ENCODE results near the gene MACROD1. TPM values are rescaled to one million over a fixed set of nuclear protein-coding genes. Genes with fewer than 3 reads are reported as not detected.

Gene MACROD1
- total RNA-seq, 4 donors from 2014 or later: 10.4 to 31.5 (median 19.5) TPM

GRCh38 chr11:64208796-64209562, 43.1 kb upstream of the MACROD1 start:
- intact Hi-C loops (cut with DNase I): no loop called here
- Histone ChIP-seq H3K9me3 (no peaks in the 10 kb centered on the region), H3K27ac (peak overlapping the region; percentile 76 to 89 (median 82)), H3K36me3 (peaks cover 0 to 53% (median 3%) of the 10 kb centered on the region in 3 donors), H3K27me3 (no peaks in the 10 kb centered on the region), H3K4me3 (no peak overlapping the region), H3K4me1 (peaks cover 4 to 50% (median 8%) of the 10 kb centered on the region in 3 donors)
- 78 to 82% methylated on average over 15 to 18 of the region's 18 CpGs for WGBS, 2 donors
- TF ChIP-seq POLR2A (IDR thresholded peaks at IDR 0.05): no peak
- TF ChIP-seq, protein P1, sequence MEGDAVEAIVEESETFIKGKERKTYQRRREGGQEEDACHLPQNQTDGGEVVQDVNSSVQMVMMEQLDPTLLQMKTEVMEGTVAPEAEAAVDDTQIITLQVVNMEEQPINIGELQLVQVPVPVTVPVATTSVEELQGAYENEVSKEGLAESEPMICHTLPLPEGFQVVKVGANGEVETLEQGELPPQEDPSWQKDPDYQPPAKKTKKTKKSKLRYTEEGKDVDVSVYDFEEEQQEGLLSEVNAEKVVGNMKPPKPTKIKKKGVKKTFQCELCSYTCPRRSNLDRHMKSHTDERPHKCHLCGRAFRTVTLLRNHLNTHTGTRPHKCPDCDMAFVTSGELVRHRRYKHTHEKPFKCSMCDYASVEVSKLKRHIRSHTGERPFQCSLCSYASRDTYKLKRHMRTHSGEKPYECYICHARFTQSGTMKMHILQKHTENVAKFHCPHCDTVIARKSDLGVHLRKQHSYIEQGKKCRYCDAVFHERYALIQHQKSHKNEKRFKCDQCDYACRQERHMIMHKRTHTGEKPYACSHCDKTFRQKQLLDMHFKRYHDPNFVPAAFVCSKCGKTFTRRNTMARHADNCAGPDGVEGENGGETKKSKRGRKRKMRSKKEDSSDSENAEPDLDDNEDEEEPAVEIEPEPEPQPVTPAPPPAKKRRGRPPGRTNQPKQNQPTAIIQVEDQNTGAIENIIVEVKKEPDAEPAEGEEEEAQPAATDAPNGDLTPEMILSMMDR (IDR thresholded peaks at IDR 0.05): no peak
- no peak for DNase-seq

GRCh38 chr11:64208086-64208795, 42.3 kb upstream of the MACROD1 start:
- Histone ChIP-seq H3K36me3 (peaks cover 6 to 60% (median 10%) of the 10 kb centered on the region in 3 donors), H3K27me3 (no peaks in the 10 kb centered on the region), H3K4me3 (peak overlapping the region in 3 of 4 donors; percentile 39 to 64 (median 46)), H3K27ac (peak overlapping the region; percentile 76 to 89 (median 82)), H3K9me3 (no peaks in the 10 kb centered on the region), H3K4me1 (peaks cover 4 to 52% (median 8%) of the 10 kb centered on the region in 3 donors)
- 77 to 80% methylated on average over 6 to 9 of the region's 23 CpGs for WGBS, 2 donors
- TF ChIP-seq POLR2A (IDR thresholded peaks at IDR 0.05): no peak
- TF ChIP-seq, protein P1 (IDR thresholded peaks at IDR 0.05): no peak
- DNase-seq: no peak
- intact Hi-C loops (cut with DNase I): no loop called here

DNA sequence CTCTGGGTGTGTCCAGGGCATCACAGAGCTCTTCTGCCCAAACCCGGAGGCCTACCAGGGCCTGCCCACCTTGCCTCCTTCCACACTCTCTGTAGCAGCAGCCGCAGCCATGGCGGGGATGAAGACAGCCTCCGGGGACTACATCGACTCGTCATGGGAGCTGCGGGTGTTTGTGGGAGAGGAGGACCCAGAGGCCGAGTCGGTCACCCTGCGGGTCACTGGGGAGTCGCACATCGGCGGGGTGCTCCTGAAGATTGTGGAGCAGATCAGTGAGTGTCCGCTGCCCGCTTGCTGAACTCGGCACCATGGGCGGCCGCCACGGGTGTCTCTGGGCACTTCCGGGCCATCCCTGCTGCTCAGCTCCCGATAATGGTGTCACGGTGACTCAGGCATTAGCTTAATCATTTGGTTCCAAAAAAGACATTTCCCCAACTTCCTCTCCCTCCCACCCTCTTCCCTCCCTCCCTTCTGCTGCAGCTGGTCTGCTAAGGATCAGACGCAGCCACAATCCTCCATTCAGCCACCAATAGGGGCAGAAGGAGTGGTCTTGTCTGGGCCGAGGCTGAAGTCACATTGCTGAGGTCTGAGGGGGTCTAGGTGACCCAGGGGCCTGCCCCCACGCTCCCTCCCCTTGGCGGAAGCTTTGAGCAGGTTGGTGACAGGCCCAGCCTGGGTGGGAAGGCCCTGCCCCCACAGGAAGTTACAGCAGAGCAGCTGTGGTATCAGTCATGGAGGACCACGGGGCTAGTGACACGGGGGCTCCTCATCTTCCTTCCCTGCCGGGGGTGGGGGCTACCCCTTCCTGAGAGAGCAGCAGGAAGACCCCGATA, 41.6 kb upstream of the MACROD1 start:
- WGBS, 2 donors: 52 to 77% methylated on average over 12 to 15 of the region's 30 CpGs
- Histone ChIP-seq H3K27ac (peak overlapping the region; percentile 76 to 89 (median 82)), H3K4me1 (peaks cover 4 to 52% (median 8%) of the 10 kb centered on the region in 3 donors), H3K36me3 (peaks cover 13 to 68% (median 18%) of the 10 kb centered on the region in 3 donors), H3K4me3 (peak overlapping the region; percentile 29 to 64 (median 42)), H3K27me3 (no peaks in the 10 kb centered on the region), H3K9me3 (no peaks in the 10 kb centered on the region)
- no peak for DNase-seq
- TF ChIP-seq POLR2A (IDR thresholded peaks at IDR 0.05): peak in 2 of 4 donors; percentile 20 to 25
- TF ChIP-seq, protein P1 (IDR thresholded peaks at IDR 0.05): no peak
- intact Hi-C loops (cut with DNase I): no loop called here

GRCh38 chr11:64206457-64207255, 40.7 kb upstream of the MACROD1 start, which contains the start of gene FERMT3:
Gene FERMT3 (plus strand): TSS chr11:64206721. CDS start chr11:64207365, 644 bp downstream.
- peak in 1 of 4 donors; percentile 55 for TF ChIP-seq POLR2A (IDR thresholded peaks at IDR 0.05)
- TF ChIP-seq, protein P1 (IDR thresholded peaks at IDR 0.05): peak in 1 of 6 experiments; percentile 7
- peak within 1 kb of the TSS; percentile 76 to 89 (median 82) for H3K27ac ChIP-seq
- DNase-seq: no peak
- 42% methylated on average over 7 of the region's 27 CpGs; no CpG with 5 or more reads in 1 of the 2 donors for WGBS, 2 donors
- H3K27me3 ChIP-seq: no peaks in the 10 kb centered on the region
- H3K9me3 ChIP-seq: no peaks in the 10 kb centered on the region
- intact Hi-C loops (cut with DNase I): no loop called here
- H3K4me3 ChIP-seq: peak within 1 kb of the TSS; percentile 29 to 64 (median 42)
- peaks cover 13 to 73% (median 18%) of the 10 kb centered on the region in 3 donors for H3K36me3 ChIP-seq
- H3K4me1 ChIP-seq: peaks cover 4 to 52% (median 8%) of the 10 kb centered on the region in 3 donors
